Ectodermal cell (in vitro differentiated cells): Measurements from ENCODE around the gene SLC36A4.
"Not testable (repeated sequence)": the region's sequence is repeated elsewhere in the genome, so short reads cannot be mapped to it uniquely, and the experiment has no call there.

Source experiments
- H3K27ac ChIP-seq: 2 replicates; pipeline ENCODE4 v1.7.0; 2013; ENCODE audit warnings: mild to moderate bottlenecking, low read depth, low read length; ENCODE audit not compliant: insufficient read depth, poor library complexity, severe bottlenecking
- H3K27me3 ChIP-seq: 2 replicates; pipeline ENCODE4 v1.7.0; 2013; ENCODE audit warnings: mild to moderate bottlenecking, low read length; ENCODE audit not compliant: insufficient read depth, control insufficient read depth, poor library complexity, severe bottlenecking
- H3K36me3 ChIP-seq: one replicate; pipeline ENCODE4 v1.7.0; 2013; ENCODE audit warnings: low read length; ENCODE audit not compliant: control insufficient read depth, insufficient read depth
- H3K4me1 ChIP-seq: one replicate; pipeline ENCODE4 v1.7.0; 2013; ENCODE audit warnings: low read length; ENCODE audit not compliant: control insufficient read depth, insufficient read depth
- H3K4me3 ChIP-seq: 2 replicates; pipeline ENCODE4 v1.7.0; 2013; ENCODE audit warnings: low read depth, low read length, control low read depth; ENCODE audit not compliant: insufficient read depth
- H3K9me3 ChIP-seq: 2 replicates; pipeline ENCODE4 v1.7.0; 2013; ENCODE audit warnings: mild to moderate bottlenecking, low read length, moderate library complexity; ENCODE audit not compliant: control insufficient read depth
- WGBS, 2 experiments: methylation state at CpG; one replicate each; pipeline ENCODE4 v1.1.7; 2013; ENCODE audit warnings: missing lambda C conversion rate in 2 of 2; 5-methylcytosine and 5-hydroxymethylcytosine counted together

Gene SLC36A4

DNA sequence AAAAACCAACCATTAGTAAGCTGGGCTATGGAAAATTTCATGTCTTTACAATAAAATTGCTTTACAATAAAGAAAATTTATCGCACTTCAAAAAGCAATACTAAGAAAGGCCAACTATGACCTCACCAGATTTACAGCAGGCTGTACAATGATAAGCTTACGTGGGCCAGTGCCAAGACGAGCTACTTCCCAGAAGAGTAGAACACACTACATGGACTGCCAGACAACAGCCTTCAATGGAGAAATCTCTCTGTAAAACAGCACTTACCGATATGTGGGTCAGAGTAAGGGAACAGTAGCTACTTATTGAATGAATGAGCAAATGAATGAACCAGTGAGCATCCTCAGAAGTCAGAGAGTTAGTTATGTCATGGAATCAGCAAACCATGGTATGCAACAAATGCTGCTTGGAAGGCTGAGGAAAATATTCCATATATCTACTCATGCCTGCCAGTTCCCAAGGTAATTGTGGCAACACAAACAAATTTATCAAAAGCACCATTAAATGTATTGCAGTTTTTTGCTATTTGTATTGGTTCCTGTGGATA, 74.4 kb downstream of the SLC36A4 start:
- Histone ChIP-seq H3K27me3 (no peaks in the 10 kb centered on the region), H3K4me3 (no peak overlapping the region), H3K4me1 (no peaks in the 10 kb centered on the region), H3K9me3 (no peaks in the 10 kb centered on the region), H3K27ac (no peak overlapping the region), H3K36me3 (no peaks in the 10 kb centered on the region)
- WGBS, 2 experiments = 90 to 95% methylated on average over 4 of the region's 4 CpGs

DNA sequence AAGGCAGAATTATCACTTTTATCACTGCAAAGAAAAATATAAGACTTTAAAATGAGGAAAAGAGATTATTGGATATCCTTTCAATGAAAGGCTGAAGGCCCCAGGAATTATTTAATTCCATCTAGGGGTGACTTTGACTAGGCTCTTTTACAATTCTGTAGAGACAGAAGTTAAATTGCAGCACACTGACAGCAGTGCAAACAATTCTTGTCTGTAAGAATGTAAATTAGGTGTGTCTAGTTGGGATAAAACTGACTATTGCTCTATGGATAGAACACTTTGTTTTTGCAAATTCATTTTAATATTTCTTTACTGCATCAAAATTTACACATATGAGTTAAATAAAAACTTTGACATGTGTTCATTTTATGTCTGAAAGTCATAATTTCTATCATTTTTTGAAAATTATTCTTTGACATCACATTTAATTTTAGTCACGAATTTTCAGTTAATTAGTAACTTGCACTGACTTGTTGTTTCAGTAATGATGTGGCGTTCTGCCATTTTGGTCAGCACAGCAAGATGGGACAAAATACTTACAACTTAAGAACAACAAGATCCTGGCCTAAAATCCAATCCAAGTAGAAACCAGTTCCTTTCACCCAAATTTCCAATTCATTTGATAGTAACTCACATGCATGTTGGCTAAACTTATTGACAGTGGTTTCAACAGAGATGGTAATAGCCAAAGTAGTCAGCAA, 75.1 kb downstream of the SLC36A4 start:
- Histone ChIP-seq H3K27me3 (no peaks in the 10 kb centered on the region), H3K9me3 (no peaks in the 10 kb centered on the region), H3K4me3 (no peak overlapping the region), H3K4me1 (peaks cover under 1% of the 10 kb centered on the region), H3K36me3 (no peaks in the 10 kb centered on the region), H3K27ac (no peak overlapping the region)
- 86 to 100% methylated on average over 2 of the region's 2 CpGs for WGBS, 2 experiments

DNA sequence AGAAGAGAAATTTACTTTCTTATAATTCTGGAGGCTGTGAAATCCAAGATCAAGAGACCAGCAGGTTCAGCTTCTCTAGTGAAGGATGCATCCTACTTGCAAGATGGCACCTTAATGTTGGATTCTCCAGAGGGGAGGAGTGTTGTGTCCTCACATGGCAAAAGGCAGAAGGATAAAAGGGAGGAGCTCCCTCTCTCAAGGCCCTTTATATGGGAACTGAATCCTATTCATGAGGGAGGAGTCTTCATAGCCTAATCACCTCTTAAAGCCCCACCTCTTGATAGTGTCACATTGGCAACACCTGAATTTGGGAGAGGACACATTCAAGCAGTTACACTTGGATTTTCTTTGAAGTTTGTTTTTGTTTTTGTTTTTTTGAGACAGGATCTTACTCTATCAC, 79.5 kb downstream of the SLC36A4 start:
- no peaks in the 10 kb centered on the region for H3K9me3 ChIP-seq
- H3K36me3 ChIP-seq = no peaks in the 10 kb centered on the region
- H3K4me1 ChIP-seq = peaks cover 12% of the 10 kb centered on the region
- H3K4me3 ChIP-seq = no peak overlapping the region
- H3K27ac ChIP-seq = no peak overlapping the region
- no peaks in the 10 kb centered on the region for H3K27me3 ChIP-seq

DNA sequence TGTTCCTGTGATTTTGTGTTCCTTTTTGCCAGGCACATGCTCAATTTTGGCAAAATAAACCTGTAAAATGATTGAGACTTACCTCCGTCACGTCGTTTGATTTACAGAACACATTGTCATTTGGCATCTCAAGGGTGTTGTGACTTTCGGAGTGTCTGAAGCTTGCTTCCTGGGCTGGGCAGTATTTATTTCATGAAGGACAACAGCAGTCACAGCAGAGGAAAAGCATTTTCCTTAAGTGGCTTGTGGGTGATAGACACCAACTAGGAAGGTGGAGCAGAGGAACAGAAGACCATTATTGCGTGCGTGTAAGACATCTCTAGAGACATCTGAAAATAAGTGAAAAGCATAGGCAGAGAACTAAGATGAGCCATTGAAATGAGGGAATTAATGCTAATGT, 80.2 kb downstream of the SLC36A4 start:
- Histone ChIP-seq H3K4me1 (peaks cover 18% of the 10 kb centered on the region), H3K36me3 (no peaks in the 10 kb centered on the region), H3K9me3 (no peaks in the 10 kb centered on the region), H3K27ac (no peak overlapping the region), H3K4me3 (no peak overlapping the region), H3K27me3 (no peaks in the 10 kb centered on the region)
- 51 to 52% methylated on average over 6 of the region's 6 CpGs for WGBS, 2 experiments

DNA sequence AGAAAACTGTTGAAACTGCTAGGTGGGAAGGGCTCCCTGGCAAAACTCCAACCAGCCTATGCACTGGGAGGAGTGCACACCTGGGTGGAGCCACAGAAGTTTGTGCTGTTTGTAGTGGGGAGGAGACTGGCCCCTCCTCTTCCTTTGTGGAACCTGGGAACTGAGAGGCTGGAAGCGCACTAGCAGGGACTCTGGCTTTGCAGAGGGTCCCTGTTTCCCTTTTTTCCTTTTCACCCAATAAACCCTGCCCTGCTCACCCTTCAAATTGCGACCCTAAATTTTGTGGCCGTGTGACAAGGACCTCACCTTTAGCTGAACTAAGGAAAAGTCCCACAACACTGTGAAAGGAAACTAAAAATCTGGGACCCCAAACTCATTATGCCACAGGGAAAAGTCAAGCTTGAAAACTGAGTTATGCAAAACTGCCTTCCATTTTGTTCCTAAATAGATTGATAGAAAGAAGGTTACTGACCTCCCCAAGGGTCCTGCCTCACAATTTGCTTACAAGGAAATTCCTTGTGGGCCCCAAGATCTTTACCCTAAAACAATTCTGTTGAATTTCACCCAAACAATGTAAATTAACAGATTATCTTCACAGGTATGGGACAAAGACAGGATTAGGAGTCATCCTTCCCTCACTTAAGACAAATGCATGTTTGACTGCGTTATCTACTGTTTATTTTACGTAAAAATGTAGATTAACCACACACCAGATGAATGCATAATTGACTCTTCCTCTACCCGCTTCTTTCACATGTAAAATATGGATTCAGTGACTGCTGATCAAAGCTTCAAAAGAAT, 81.0 kb downstream of the SLC36A4 start:
- no peak overlapping the region for H3K4me3 ChIP-seq
- H3K36me3 ChIP-seq = no peaks in the 10 kb centered on the region
- WGBS, 2 experiments = 16 to 31% methylated on average over 6 of the region's 6 CpGs
- peaks cover 20% of the 10 kb centered on the region for H3K4me1 ChIP-seq
- no peak overlapping the region for H3K27ac ChIP-seq
- H3K27me3 ChIP-seq = no peaks in the 10 kb centered on the region
- H3K9me3 ChIP-seq = no peaks in the 10 kb centered on the region

DNA sequence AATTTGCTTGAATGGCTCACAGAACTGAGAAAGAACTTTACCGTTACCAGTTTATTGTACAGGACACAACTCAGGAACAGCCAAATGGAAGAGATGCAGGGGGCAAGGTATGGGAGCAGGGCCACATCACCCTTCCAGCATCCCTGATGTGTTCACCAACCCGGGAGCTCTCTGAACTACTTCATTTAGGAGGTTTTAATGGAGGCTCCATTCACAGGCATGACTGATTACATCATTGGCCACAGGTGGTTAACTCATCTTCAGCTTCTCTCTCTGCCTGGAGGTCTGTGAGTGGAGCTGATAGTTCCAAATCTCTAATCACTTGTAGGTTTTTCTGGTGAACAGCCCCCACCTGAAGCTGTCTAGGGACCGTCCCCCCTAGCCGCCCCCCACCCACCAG, 83.5 kb downstream of the SLC36A4 start:
- no peaks in the 10 kb centered on the region for H3K27me3 ChIP-seq
- no peaks in the 10 kb centered on the region for H3K36me3 ChIP-seq
- 69 to 75% methylated on average over 3 to 4 of the region's 4 CpGs for WGBS, 2 experiments
- H3K4me3 ChIP-seq = no peak overlapping the region
- peaks cover 20% of the 10 kb centered on the region for H3K4me1 ChIP-seq
- H3K9me3 ChIP-seq = no peaks in the 10 kb centered on the region
- H3K27ac ChIP-seq = no peak overlapping the region

DNA sequence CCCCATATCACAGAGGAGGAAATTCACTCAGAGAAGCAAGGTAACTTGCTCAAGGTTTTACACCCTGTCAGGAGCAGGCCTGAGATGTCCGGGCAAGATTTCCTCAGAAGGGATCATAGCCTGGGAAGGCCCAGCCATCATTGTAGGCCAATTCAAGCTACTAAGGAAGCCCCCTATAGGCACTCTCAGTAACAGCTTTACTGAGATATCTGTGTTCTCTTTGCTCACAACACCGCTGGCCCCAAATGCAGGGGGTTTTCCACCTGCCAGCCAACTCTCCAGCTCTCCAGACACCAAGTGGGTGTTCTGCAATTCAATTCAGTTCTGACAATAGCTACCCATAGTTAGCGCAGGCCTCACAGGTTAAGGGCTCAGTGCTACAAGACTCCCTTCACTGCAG, 84.0 kb downstream of the SLC36A4 start:
- Histone ChIP-seq H3K4me1 (peaks cover 20% of the 10 kb centered on the region), H3K27ac (no peak overlapping the region), H3K4me3 (no peak overlapping the region), H3K36me3 (no peaks in the 10 kb centered on the region), H3K27me3 (no peaks in the 10 kb centered on the region), H3K9me3 (no peaks in the 10 kb centered on the region)
- 59 to 61% methylated on average over 3 of the region's 3 CpGs for WGBS, 2 experiments

DNA sequence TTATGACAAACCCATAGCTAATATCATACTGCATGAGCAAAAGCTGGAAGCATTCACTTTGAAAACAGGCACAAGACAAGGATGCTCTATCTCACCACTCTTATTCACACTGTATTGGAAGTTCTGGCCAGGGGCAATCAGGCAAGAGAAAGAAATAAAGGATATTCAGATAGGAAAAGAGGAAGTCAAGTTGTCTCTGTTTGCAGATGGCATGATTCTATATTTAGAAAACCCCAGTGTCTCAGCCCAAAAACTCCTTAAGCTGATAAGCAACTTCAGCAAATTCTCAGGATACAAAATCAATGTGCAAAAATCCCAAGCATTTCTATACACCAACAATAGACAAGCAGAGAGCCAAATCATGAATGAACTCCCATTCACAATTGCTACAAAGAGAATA, 86.6 kb downstream of the SLC36A4 start:
- not testable (repeated sequence) for H3K9me3 ChIP-seq, H3K4me3 ChIP-seq, H3K27me3 ChIP-seq, H3K27ac ChIP-seq, H3K4me1 ChIP-seq, H3K36me3 ChIP-seq

DNA sequence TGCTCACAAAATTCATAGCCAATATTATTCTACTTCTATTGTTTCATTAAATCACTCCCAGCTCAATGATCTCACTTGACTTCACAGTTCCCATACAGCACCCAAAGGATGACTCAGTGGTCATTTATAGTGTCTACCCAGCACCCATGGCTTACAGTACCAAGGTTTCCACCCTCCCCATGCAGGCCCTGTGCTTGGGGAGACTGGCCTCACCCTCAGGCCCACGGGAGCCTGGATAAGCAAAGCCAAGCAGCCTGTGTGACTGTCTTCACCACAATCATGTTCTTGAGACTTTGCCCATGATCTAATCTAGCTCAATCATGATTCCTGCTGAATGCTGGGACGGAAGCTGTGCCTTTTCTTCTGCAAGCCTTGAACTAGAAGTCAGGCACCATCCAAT, 97.6 kb downstream of the SLC36A4 start:
- H3K9me3 ChIP-seq = no peaks in the 10 kb centered on the region
- WGBS, 2 experiments = 84 to 89% methylated on average over 2 of the region's 2 CpGs
- no peaks in the 10 kb centered on the region for H3K27me3 ChIP-seq
- H3K4me3 ChIP-seq = no peak overlapping the region
- H3K4me1 ChIP-seq = no peaks in the 10 kb centered on the region
- H3K27ac ChIP-seq = no peak overlapping the region
- no peaks in the 10 kb centered on the region for H3K36me3 ChIP-seq

DNA sequence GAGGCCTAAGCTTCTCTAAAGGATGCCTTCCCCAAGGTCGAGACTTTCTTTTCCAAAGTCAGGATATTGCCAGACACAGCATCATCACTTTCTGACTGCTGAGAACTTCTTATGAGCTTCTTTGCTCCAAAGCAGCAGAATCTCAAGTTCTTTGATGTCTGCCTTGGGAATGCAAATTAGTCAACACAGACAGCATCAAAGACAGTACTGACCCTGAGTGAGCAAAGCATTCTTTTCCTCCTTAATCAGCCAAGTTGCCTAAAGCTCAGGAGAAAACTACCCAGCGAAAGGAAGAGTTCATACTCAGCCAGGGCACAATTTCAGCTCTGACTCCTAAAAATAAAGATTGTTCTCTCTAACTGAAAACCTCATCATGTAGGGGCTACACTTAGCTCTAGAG, 98.0 kb downstream of the SLC36A4 start:
- H3K9me3 ChIP-seq = no peaks in the 10 kb centered on the region
- no peak overlapping the region for H3K27ac ChIP-seq
- H3K4me3 ChIP-seq = no peak overlapping the region
- 55 to 69% methylated on average over 2 of the region's 2 CpGs for WGBS, 2 experiments
- H3K36me3 ChIP-seq = no peaks in the 10 kb centered on the region
- H3K27me3 ChIP-seq = no peaks in the 10 kb centered on the region
- H3K4me1 ChIP-seq = no peaks in the 10 kb centered on the region
